DMS79 (cell line): Measurements from ENCODE around the gene SETD7.

Experiments
- DNase-seq: peaks from one replicate; lab custom pipeline; 2025; lab: John Stamatoyannopoulos, UW

SETD7 gene

GRCh38 chr4:139550724-139551429 is 5.1 kb downstream of the SETD7 start:
- DNase-seq, result no peak

- no peak for DNase-seq
Observed at GRCh38 chr4:139547979-139548378, 8.0 kb downstream of the SETD7 start.

- no peak for DNase-seq
Observed at GRCh38 chr4:139540632-139541031, 15.4 kb downstream of the SETD7 start.

- DNase-seq, result no peak
Observed at GRCh38 chr4:139540161-139540560, 15.9 kb downstream of the SETD7 start.

- DNase-seq, result no peak
Observed at GRCh38 chr4:139537292-139537691, 18.7 kb downstream of the SETD7 start.

- no peak for DNase-seq
Observed at GRCh38 chr4:139535871-139536234, 20.2 kb downstream of the SETD7 start.

GRCh38 chr4:139535228-139535870 is 20.7 kb downstream of the SETD7 start:
- DNase-seq, result no peak

- DNase-seq, result no peak
Observed at GRCh38 chr4:139534287-139534950, 21.6 kb downstream of the SETD7 start.

- peak; percentile 69 for DNase-seq
Observed at GRCh38 chr4:139533511-139533910, 22.5 kb downstream of the SETD7 start.

GRCh38 chr4:139532947-139533346 is 23.1 kb downstream of the SETD7 start:
- peak; percentile 61 for DNase-seq

GRCh38 chr4:139530833-139531427 is 25.1 kb downstream of the SETD7 start:
- no peak for DNase-seq

GRCh38 chr4:139528377-139529005 is 27.5 kb downstream of the SETD7 start:
- DNase-seq, result no peak

GRCh38 chr4:139526928-139527327 is 29.1 kb downstream of the SETD7 start:
- no peak for DNase-seq

- no peak for DNase-seq
Observed at GRCh38 chr4:139525414-139525813, 30.6 kb downstream of the SETD7 start.

- DNase-seq, result no peak
Observed at GRCh38 chr4:139524062-139524631, 31.9 kb downstream of the SETD7 start.

GRCh38 chr4:139523076-139523475 is 32.9 kb downstream of the SETD7 start:
- DNase-seq, result peak; percentile 15

- no peak for DNase-seq
Observed at GRCh38 chr4:139522457-139522856, 33.6 kb downstream of the SETD7 start.

GRCh38 chr4:139521754-139522401 is 34.1 kb downstream of the SETD7 start:
- DNase-seq, result no peak

- DNase-seq, result no peak
Observed at GRCh38 chr4:139515531-139515958, 40.5 kb downstream of the SETD7 start.

GRCh38 chr4:139514382-139515059 is 41.5 kb downstream of the SETD7 start:
- no peak for DNase-seq

- DNase-seq, result no peak
Observed at GRCh38 chr4:139511320-139511719, 44.7 kb downstream of the SETD7 start.
